CD4-positive, alpha-beta T cell (primary cell): Measurements from ENCODE around the gene ST6GALNAC3. TPM values are rescaled to one million over a fixed set of nuclear protein-coding genes. Genes with fewer than 3 reads are reported as not detected.

ENCODE experiments used
- ATAC-seq: fragments of 200-7000 bp; cut with Tn5 transposase; one replicate; pipeline ENCODE4 v1.10.0; 2022; ENCODE audit warnings: mild to moderate bottlenecking; ENCODE audit not compliant: poor library complexity
- CTCF ChIA-PET: fragments of 350-600 bp; sonication (Branson Sonifier 250); formaldehyde crosslinking; loops from one replicate; lab custom pipeline; 2021; ENCODE audit warnings: antibody characterized with exemption, inconsistent platforms; lab: Charles Lee
- POLR2A ChIA-PET: fragments of 350-600 bp; sonication (Branson Sonifier 250); formaldehyde crosslinking; loops from one replicate; lab custom pipeline; 2021; ENCODE audit warnings: antibody characterized with exemption, inconsistent platforms; lab: Charles Lee
- DNase-seq, 14 experiments: peaks; one replicate each; pipeline ENCODE4 v3.0.0-alpha.2; 2013 to 2020; ENCODE audit warnings: mixed read lengths in 2 of 14
- H3K27ac ChIP-seq, 2 donors: one replicate each; pipeline versions ENCODE4 v1.5.1 to v1.7.0; 2013; ENCODE audit warnings: low read length in 2 of 2, low read depth in 1 of 2, mild to moderate bottlenecking in 1 of 2
- H3K27me3 ChIP-seq, 2 experiments: 1 replicate in 1 of 2; 2 replicates in 1 of 2; pipeline versions ENCODE4 v1.6.1 to v1.7.0; 2013; ENCODE audit warnings: low read length in 2 of 2, control low read depth in 1 of 2, mild to moderate bottlenecking in 1 of 2, moderate library complexity in 1 of 2; ENCODE audit not compliant: insufficient read depth in 2 of 2, control insufficient read depth in 1 of 2
- H3K36me3 ChIP-seq: one replicate; pipeline ENCODE4 v1.6.1; 2013; ENCODE audit warnings: low read length, control low read depth; ENCODE audit not compliant: insufficient read depth
- H3K4me1 ChIP-seq: one replicate; pipeline ENCODE4 v1.6.1; 2013; ENCODE audit warnings: low read length, control low read depth; ENCODE audit not compliant: insufficient read depth
- H3K4me3 ChIP-seq: one replicate; pipeline ENCODE4 v1.5.1; 2013; ENCODE audit warnings: mild to moderate bottlenecking, low read length, moderate library complexity
- H3K9me3 ChIP-seq, 2 experiments: 1 replicate in 1 of 2; 2 replicates in 1 of 2; pipeline versions ENCODE4 v1.6.1 to v1.7.0; 2013; ENCODE audit warnings: low read length in 2 of 2, mild to moderate bottlenecking in 2 of 2, control low read depth in 1 of 2, moderate library complexity in 1 of 2; ENCODE audit not compliant: control insufficient read depth in 1 of 2, insufficient read depth in 1 of 2
- H3K27ac Mint-ChIP-seq: one replicate; pipeline ENCODE4 v1.8.0; 2020; ENCODE audit warnings: mixed read lengths
- H3K27me3 Mint-ChIP-seq: one replicate; pipeline ENCODE4 v1.8.0; 2021; ENCODE audit warnings: mixed read lengths
- H3K36me3 Mint-ChIP-seq: one replicate; pipeline ENCODE4 v1.8.0; 2021; ENCODE audit warnings: low read depth, mixed read lengths
- H3K4me1 Mint-ChIP-seq: one replicate; pipeline ENCODE4 v1.8.0; 2021; ENCODE audit warnings: low read depth, mixed read lengths
- H3K4me3 Mint-ChIP-seq: one replicate; pipeline ENCODE4 v1.8.0; 2020; ENCODE audit warnings: mild to moderate bottlenecking, mixed read lengths
- H3K9me3 Mint-ChIP-seq: one replicate; pipeline ENCODE4 v1.8.0; 2020; ENCODE audit warnings: mixed read lengths
- CTCF ChIP-seq: fragments of 200-600 bp; IDR thresholded peaks from one replicate; pipeline ENCODE4 v1.8.0; 2022; ENCODE audit warnings: antibody characterized with exemption, mild to moderate bottlenecking
- intact Hi-C, 2 experiments: fragments of 100-400 bp; cut with DNase I in 1 of 2; cut with micrococcal nuclease in 1 of 2; formaldehyde crosslinking; loops; one replicate each; pipeline versions ENCODE4 v1.15.1 to v1.9.0; 2023 to 2025; cut with DNase I, micrococcal nuclease
- total RNA-seq, 174 experiments: library from RNA in 2 of 174; stranded (reverse) in 2 of 174; gene quantifications; one replicate each; pipeline ENCODE4 v1.2.3 and lab custom pipeline; 2021 to 2026

Gene ST6GALNAC3
- total RNA-seq, 2 experiments from 2014 or later: 0.77 to 1.3 TPM

GRCh38 chr1:76471536-76471935 lies 397.0 kb downstream of the ST6GALNAC3 start:
- H3K4me3 Mint-ChIP-seq: no peak overlapping the region
- no peaks in the 10 kb centered on the region for H3K27me3 Mint-ChIP-seq
- H3K4me3 ChIP-seq: no peak overlapping the region
- no peak overlapping the region for H3K27ac Mint-ChIP-seq
- ChIA-PET POLR2A (interaction anchor here (1.1 kb wide), 1 partner anchor 317 kb away, joined by 3 read pairs; no protein-coding TSS in a partner anchor), CTCF (no interaction called here)
- H3K9me3 ChIP-seq: no peaks in the 10 kb centered on the region
- DNase-seq (no peak), ATAC-seq (no peak)
- H3K36me3 ChIP-seq: no peaks in the 10 kb centered on the region
- intact Hi-C loops: no loop called here
- H3K27ac ChIP-seq: no peak overlapping the region
- no peaks in the 10 kb centered on the region for H3K4me1 Mint-ChIP-seq
- H3K27me3 ChIP-seq: no peaks in the 10 kb centered on the region
- no peaks in the 10 kb centered on the region for H3K4me1 ChIP-seq
- TF ChIP-seq CTCF: no peak
- H3K36me3 Mint-ChIP-seq: no peaks in the 10 kb centered on the region
- no peaks in the 10 kb centered on the region for H3K9me3 Mint-ChIP-seq

GRCh38 chr1:76473591-76473990 lies 399.0 kb downstream of the ST6GALNAC3 start:
- Mint-ChIP-seq H3K36me3 (no peaks in the 10 kb centered on the region), H3K9me3 (peaks cover 2% of the 10 kb centered on the region), H3K27ac (no peak overlapping the region), H3K4me1 (no peaks in the 10 kb centered on the region), H3K4me3 (no peak overlapping the region), H3K27me3 (no peaks in the 10 kb centered on the region)
- no peak for TF ChIP-seq CTCF
- no peaks in the 10 kb centered on the region for H3K36me3 ChIP-seq
- no peak overlapping the region for H3K27ac ChIP-seq
- ATAC-seq: no peak
- intact Hi-C loops: no loop called here
- H3K27me3 ChIP-seq: no peaks in the 10 kb centered on the region
- no peak overlapping the region for H3K4me3 ChIP-seq
- H3K4me1 ChIP-seq: no peaks in the 10 kb centered on the region
- POLR2A ChIA-PET: no interaction called here
- no peak for DNase-seq
- CTCF ChIA-PET: no interaction called here
- no peaks in the 10 kb centered on the region for H3K9me3 ChIP-seq

GRCh38 chr1:76474922-76475321 lies 400.4 kb downstream of the ST6GALNAC3 start:
- ChIA-PET POLR2A (no interaction called here), CTCF (no interaction called here)
- Histone ChIP-seq H3K36me3 (no peaks in the 10 kb centered on the region), H3K4me1 (no peaks in the 10 kb centered on the region), H3K4me3 (no peak overlapping the region), H3K9me3 (no peaks in the 10 kb centered on the region), H3K27ac (no peak overlapping the region), H3K27me3 (no peaks in the 10 kb centered on the region)
- peaks cover 2% of the 10 kb centered on the region for H3K9me3 Mint-ChIP-seq
- no peak overlapping the region for H3K27ac Mint-ChIP-seq
- no peaks in the 10 kb centered on the region for H3K4me1 Mint-ChIP-seq
- no peak for TF ChIP-seq CTCF
- DNase-seq: no peak
- no peaks in the 10 kb centered on the region for H3K36me3 Mint-ChIP-seq
- H3K27me3 Mint-ChIP-seq: no peaks in the 10 kb centered on the region
- no peak for ATAC-seq
- no peak overlapping the region for H3K4me3 Mint-ChIP-seq
- intact Hi-C loops: no loop called here
